Kidney epithelial cell (primary cell): Measurements from ENCODE around the gene ASPHD1. TPM values are rescaled to one million over a fixed set of nuclear protein-coding genes. Genes with fewer than 3 reads are reported as not detected.
A peak's percentile ranks its signal among the peaks of the same experiment; 100 is the strongest.

Source experiments
- DNase-seq: peaks from one replicate; pipeline ENCODE4 v3.0.0-alpha.2; 2010; ENCODE audit warnings: low read depth
- H3K27me3 ChIP-seq: 2 replicates; pipeline ENCODE4 v1.6.0; 2011; ENCODE audit warnings: low read length; ENCODE audit not compliant: control insufficient read depth, insufficient read depth
- H3K36me3 ChIP-seq: 2 replicates; pipeline ENCODE4 v1.5.1; 2011; ENCODE audit warnings: low read length; ENCODE audit not compliant: control insufficient read depth, insufficient read depth
- H3K4me3 ChIP-seq: 2 replicates; pipeline ENCODE4 v1.5.1; 2011; ENCODE audit warnings: low read depth, mild to moderate bottlenecking, control low read depth, low read length
- CTCF ChIP-seq: IDR thresholded peaks from 2 replicates; pipeline ENCODE4 v1.5.1; 2011; ENCODE audit warnings: mild to moderate bottlenecking, moderate library complexity, low read length, control low read depth, inconsistent platforms; ENCODE audit not compliant: insufficient read depth, poor library complexity, severe bottlenecking
- total RNA-seq: library from RNA; depleted of rRNA; stranded (reverse); fragments of >200 nt; gene quantifications from 2 replicates; pipeline ENCODE4 v1.2.3, GENCODE V29; 2015

ASPHD1 gene
- total RNA-seq, 1 donor from 2014 or later, result 10.2 TPM

GRCh38 chr16:29896841-29897240, 3.4 kb upstream of the ASPHD1 start:
- no peaks in the 10 kb centered on the region for H3K36me3 ChIP-seq

GRCh38 chr16:29897333-29897732, 3.0 kb upstream of the ASPHD1 start:
- no peaks in the 10 kb centered on the region for H3K36me3 ChIP-seq
- no peak for TF ChIP-seq CTCF
- H3K27me3 ChIP-seq, result peaks cover 10% of the 10 kb centered on the region
- no peak for DNase-seq
- H3K4me3 ChIP-seq, result no peak overlapping the region

More at GRCh38 chr16:29896841-29897240, 3.4 kb upstream of the ASPHD1 start:
- peaks cover 10% of the 10 kb centered on the region for H3K27me3 ChIP-seq
- DNase-seq, result no peak
- TF ChIP-seq CTCF, result no peak
- no peak overlapping the region for H3K4me3 ChIP-seq

- Histone ChIP-seq H3K36me3 (no peaks in the 10 kb centered on the region), H3K27me3 (peaks cover 10% of the 10 kb centered on the region), H3K4me3 (peak overlapping the region; percentile 55)
- no peak for TF ChIP-seq CTCF
- DNase-seq, result no peak
Measured at GRCh38 chr16:29898135-29898803, 2.0 kb upstream of the ASPHD1 start.

- no peak for DNase-seq
- H3K27me3 ChIP-seq, result peaks cover 10% of the 10 kb centered on the region
- no peaks in the 10 kb centered on the region for H3K36me3 ChIP-seq
- peak overlapping the region; percentile 55 for H3K4me3 ChIP-seq
- TF ChIP-seq CTCF, result no peak
Measured at GRCh38 chr16:29898804-29899515, 1.3 kb upstream of the ASPHD1 start.

- peak; percentile 55 for TF ChIP-seq CTCF
- Histone ChIP-seq H3K4me3 (peak within 1 kb of the TSS; percentile 61), H3K27me3 (peaks cover 10% of the 10 kb centered on the region), H3K36me3 (no peaks in the 10 kb centered on the region)
- peak; percentile 85 for DNase-seq
Measured at GRCh38 chr16:29899516-29900101, 679 bp upstream of the ASPHD1 start, which contains the start of gene SEZ6L2. TSS of gene SEZ6L2 (minus strand) at chr16:29899550. CDS start at chr16:29899019, 531 bp downstream.
